ENCODE results near the gene FOSL1.
"Not testable (repeated sequence)": the region's sequence is repeated elsewhere in the genome, so short reads cannot be mapped to it uniquely, and the experiment has no call there.

Gene FOSL1

DNA sequence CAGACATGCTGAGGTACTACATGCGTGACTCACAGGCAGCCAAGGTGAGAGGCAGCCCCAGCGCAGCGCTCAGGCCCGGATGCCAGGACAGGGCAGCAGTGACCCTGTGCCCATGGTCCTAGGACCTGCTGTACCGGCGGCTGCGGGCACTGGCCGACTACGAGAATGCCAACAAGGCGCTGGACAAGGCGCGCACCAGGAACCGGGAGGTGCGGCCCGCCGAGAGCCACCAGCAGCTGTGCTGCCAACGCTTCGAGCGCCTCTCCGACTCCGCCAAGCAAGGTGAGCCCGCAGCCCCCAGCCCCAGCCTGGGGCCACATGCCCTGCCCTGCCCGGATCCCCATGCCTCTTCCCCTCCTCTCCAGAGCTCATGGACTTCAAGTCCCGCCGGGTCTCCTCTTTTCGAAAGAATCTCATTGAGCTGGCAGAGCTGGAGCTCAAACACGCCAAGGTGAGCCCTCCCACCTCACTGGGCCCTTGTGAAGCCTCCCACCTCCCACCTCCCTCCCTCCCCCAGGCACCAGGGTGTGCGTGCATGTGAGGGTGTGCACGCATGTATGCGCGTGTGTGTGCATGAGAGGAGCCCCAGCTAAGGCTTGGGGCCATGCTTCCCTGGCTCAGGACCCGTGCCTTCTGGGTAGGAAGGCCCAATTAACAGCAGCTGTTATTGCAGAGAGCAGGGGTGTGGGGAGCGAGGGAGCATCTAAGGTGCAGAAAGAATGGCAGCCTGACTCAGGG lies 47.5 kb downstream of the FOSL1 start:
- peaks cover 34% of the 10 kb centered on the region for H3K4me1 Mint-ChIP-seq (ENCODE audit: low read depth)
- peaks cover 7% of the 10 kb centered on the region for H3K9me3 Mint-ChIP-seq
- DNase-seq: peak; percentile 32
- no peaks in the 10 kb centered on the region for H3K27me3 Mint-ChIP-seq
- no peak overlapping the region for H3K4me3 Mint-ChIP-seq
- peaks cover 61% of the 10 kb centered on the region for H3K36me3 Mint-ChIP-seq (ENCODE audit: low read depth)
- H3K27ac Mint-ChIP-seq: peak overlapping the region; percentile 88

DNA sequence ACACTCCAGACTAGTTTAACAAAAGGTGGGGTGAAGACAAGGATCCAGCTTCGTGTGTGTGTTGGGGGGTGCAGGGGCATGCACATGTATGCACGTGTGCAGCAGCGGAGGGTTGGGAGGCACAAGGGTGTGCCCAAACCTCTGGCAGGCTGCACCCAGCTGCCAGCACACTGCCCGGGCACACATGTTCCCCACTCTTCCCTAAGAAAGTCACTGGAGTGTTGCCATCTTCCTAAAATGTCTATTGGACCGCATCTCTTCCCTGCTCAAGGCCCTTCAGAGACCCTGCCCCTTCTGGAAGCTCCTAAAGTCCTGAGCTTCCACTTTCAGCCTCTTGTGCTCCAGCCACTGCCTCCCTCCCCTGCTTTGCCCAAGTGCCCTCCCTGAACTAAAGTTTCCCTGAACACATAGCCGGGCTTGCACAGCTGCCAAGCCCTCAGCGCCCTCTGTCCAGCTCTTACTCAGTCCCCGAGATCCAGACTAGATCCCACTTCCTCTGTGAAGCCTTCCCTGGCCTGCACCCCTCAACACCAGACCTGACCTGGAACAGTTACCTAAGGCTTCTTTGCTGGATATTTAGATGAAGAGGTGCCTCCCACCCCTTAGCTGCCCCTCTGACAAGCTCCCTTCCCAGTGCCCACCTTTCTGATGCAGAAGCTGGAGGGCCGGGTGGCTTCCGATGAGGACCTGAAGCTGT lies 48.2 kb downstream of the FOSL1 start:
- no peak overlapping the region for H3K4me3 Mint-ChIP-seq
- peaks cover 59% of the 10 kb centered on the region for H3K36me3 Mint-ChIP-seq (ENCODE audit: low read depth)
- no peak for DNase-seq
- peak overlapping the region; percentile 39 for H3K27ac Mint-ChIP-seq
- H3K27me3 Mint-ChIP-seq: no peaks in the 10 kb centered on the region
- peaks cover 34% of the 10 kb centered on the region for H3K4me1 Mint-ChIP-seq (ENCODE audit: low read depth)
- H3K9me3 Mint-ChIP-seq: peaks cover 7% of the 10 kb centered on the region

DNA sequence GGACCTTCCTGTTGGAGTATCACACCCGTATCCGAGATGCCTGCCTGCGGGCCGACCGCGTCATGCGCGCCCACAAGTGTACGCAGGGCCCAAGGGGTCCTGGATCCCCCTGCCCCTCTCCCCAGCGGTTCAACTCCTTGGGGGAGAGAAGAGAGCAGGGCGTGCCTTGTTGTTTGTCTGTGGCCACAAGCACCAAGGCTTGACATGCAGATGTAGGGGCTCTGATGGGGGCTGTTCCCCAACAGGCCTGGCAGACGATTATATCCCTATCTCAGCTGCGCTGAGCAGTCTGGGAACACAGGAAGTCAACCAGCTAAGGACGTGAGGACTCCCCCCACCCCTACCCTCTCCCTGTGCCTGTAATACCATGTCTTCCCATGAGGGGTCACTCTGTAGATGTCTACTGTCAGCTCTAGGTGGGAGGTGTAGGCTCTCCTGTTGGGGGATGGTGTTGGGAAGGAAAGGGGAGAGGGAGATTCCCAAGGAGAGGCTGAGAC lies 49.1 kb downstream of the FOSL1 start:
- H3K9me3 Mint-ChIP-seq: peaks cover 7% of the 10 kb centered on the region
- peak overlapping the region; percentile 39 for H3K27ac Mint-ChIP-seq
- H3K4me3 Mint-ChIP-seq: no peak overlapping the region
- DNase-seq: no peak
- H3K27me3 Mint-ChIP-seq: no peaks in the 10 kb centered on the region
- peaks cover 27% of the 10 kb centered on the region for H3K4me1 Mint-ChIP-seq (ENCODE audit: low read depth)
- H3K36me3 Mint-ChIP-seq (ENCODE audit: low read depth): peaks cover 51% of the 10 kb centered on the region

DNA sequence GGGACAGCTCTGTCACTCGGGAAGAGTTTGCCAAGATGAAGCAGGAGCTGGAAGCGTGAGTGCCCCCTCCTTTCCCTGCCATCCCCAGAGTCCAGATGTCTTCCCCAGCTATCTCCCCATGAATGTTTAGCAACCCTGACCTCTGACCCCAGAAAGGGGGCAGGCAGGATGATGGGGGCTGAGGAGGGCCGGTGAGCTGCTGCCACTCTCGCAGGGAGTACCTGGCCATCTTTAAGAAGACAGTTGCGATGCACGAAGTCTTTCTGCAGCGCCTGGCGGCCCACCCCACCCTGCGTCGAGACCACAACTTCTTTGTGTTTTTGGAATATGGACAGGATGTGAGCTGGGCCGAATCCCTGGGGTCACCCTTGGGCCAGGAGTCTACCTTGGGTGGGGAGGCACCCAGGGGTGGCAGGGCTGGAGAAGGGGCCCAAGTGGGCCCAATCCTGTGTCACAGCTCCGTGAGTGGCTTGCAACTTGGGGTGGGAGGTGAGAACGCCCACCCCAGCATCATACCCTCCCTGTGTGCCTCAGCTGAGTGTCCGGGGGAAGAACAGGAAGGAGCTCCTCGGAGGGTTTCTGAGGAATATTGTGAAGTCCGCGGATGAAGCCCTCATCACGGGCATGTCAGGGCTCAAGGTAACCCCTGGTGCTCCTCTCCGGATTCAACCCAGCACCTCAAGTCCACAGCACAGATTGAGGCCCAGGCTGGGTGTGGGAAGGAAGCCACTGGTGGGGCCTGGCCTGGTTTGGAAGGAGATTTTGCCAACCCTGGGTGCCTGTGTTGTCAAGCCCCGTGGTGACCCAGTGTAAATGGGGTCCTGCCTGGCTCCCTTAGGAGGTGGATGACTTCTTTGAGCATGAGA lies 49.7 kb downstream of the FOSL1 start:
- no peaks in the 10 kb centered on the region for H3K27me3 Mint-ChIP-seq
- no peak overlapping the region for H3K4me3 Mint-ChIP-seq
- peaks cover 44% of the 10 kb centered on the region for H3K36me3 Mint-ChIP-seq (ENCODE audit: low read depth)
- no peak for DNase-seq
- peak overlapping the region; percentile 22 for H3K27ac Mint-ChIP-seq
- H3K4me1 Mint-ChIP-seq (ENCODE audit: low read depth): peaks cover 20% of the 10 kb centered on the region
- peaks cover 7% of the 10 kb centered on the region for H3K9me3 Mint-ChIP-seq

DNA sequence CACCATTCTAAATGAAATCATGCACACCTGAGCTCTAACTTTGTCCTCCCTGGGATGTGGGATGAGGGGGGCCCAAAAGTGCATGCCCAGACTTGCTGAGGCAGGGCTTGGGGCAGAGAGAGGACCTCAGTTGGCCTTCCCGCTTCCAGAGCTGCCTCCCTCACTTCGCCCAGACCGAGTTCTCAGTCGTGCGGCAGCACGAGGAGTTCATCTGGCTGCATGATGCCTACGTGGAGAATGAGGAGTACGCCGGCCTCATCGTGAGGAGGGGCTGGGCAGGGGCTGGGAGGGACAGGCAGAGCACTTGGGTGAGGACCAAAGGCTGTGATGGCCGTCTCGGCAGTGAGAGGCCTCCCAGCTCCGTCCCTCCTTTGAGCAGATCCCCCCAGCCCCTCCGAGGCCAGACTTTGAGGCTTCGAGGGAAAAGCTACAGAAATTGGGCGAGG lies 50.4 kb downstream of the FOSL1 start:
- no peak for DNase-seq
- Mint-ChIP-seq H3K27ac (peak overlapping the region; percentile 22), H3K4me1 (ENCODE audit: low read depth) (peaks cover 15% of the 10 kb centered on the region), H3K27me3 (no peaks in the 10 kb centered on the region), H3K4me3 (no peak overlapping the region), H3K9me3 (peaks cover 7% of the 10 kb centered on the region), H3K36me3 (ENCODE audit: low read depth) (peaks cover 37% of the 10 kb centered on the region)

- Mint-ChIP-seq H3K9me3 (peaks cover 7% of the 10 kb centered on the region), H3K27me3 (no peaks in the 10 kb centered on the region), H3K4me3 (no peak overlapping the region), H3K27ac (peak overlapping the region; percentile 50), H3K36me3 (ENCODE audit: low read depth) (peaks cover 33% of the 10 kb centered on the region), H3K4me1 (ENCODE audit: low read depth) (peaks cover 11% of the 10 kb centered on the region)
- no peak for DNase-seq
Measured at GRCh38 chr11:65849366-65849765, 50.8 kb downstream of the FOSL1 start.

- H3K9me3 Mint-ChIP-seq; H3K4me3 Mint-ChIP-seq; DNase-seq; H3K27me3 Mint-ChIP-seq; H3K27ac Mint-ChIP-seq; H3K4me1 Mint-ChIP-seq (ENCODE audit: low read depth): not testable (repeated sequence)
- peaks cover 26% of the 10 kb centered on the region for H3K36me3 Mint-ChIP-seq (ENCODE audit: low read depth)
Measured at GRCh38 chr11:65848693-65849092, 51.5 kb downstream of the FOSL1 start.

GRCh38 chr11:65847746-65848145 lies 52.4 kb downstream of the FOSL1 start:
- Mint-ChIP-seq H3K36me3 (ENCODE audit: low read depth) (peaks cover 17% of the 10 kb centered on the region), H3K27me3 (no peaks in the 10 kb centered on the region), H3K9me3 (peaks cover 7% of the 10 kb centered on the region), H3K4me3 (no peak overlapping the region), H3K27ac (no peak overlapping the region), H3K4me1 (ENCODE audit: low read depth) (peaks cover 2% of the 10 kb centered on the region)
- DNase-seq: no peak

GRCh38 chr11:65844231-65844872 lies 55.8 kb downstream of the FOSL1 start:
- Mint-ChIP-seq H3K9me3 (no peaks in the 10 kb centered on the region), H3K36me3 (ENCODE audit: low read depth) (no peaks in the 10 kb centered on the region), H3K27ac (no peak overlapping the region), H3K27me3 (no peaks in the 10 kb centered on the region), H3K4me3 (no peak overlapping the region), H3K4me1 (ENCODE audit: low read depth) (no peaks in the 10 kb centered on the region)
- DNase-seq: no peak

GRCh38 chr11:65843811-65844210 lies 56.4 kb downstream of the FOSL1 start:
- Mint-ChIP-seq H3K27me3 (no peaks in the 10 kb centered on the region), H3K4me3 (no peak overlapping the region), H3K27ac (no peak overlapping the region), H3K4me1 (ENCODE audit: low read depth) (no peaks in the 10 kb centered on the region), H3K9me3 (no peaks in the 10 kb centered on the region), H3K36me3 (ENCODE audit: low read depth) (no peaks in the 10 kb centered on the region)
- DNase-seq: no peak

DNA sequence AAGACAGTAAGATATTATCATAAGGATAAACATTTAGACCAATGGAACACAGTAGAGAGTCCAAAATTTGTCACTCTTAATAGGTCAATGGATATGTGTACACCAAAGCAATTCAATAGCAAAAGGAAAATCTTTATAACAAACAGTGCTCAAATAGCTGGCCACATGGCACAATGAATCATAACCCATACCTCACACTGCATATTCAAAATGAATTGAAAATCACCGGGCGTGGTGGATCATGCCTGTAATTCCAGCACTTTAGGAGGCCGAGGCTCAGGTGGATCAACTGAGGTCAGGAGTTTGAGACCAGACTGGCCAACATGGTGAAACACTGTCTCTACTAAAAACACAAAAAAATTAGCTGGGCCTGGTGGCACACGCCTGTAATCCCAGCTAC lies 58.0 kb downstream of the FOSL1 start:
- H3K27ac Mint-ChIP-seq: no peak overlapping the region
- no peak overlapping the region for H3K4me3 Mint-ChIP-seq
- no peaks in the 10 kb centered on the region for H3K36me3 Mint-ChIP-seq (ENCODE audit: low read depth)
- no peak for DNase-seq
- no peaks in the 10 kb centered on the region for H3K9me3 Mint-ChIP-seq
- no peaks in the 10 kb centered on the region for H3K27me3 Mint-ChIP-seq
- H3K4me1 Mint-ChIP-seq (ENCODE audit: low read depth): no peaks in the 10 kb centered on the region
